ENCODE measurements around the gene PRPF8. TPM values are rescaled to one million over a fixed set of nuclear protein-coding genes. Genes with fewer than 3 reads are reported as not detected.

Gene PRPF8
- total and polyA plus RNA-seq, 2 of the 13 experiments (the other 11 are each of a cell fraction or from before 2014, with no cell fraction given) = 112 to 179 TPM

- TF ChIP-seq ZSCAN31 (CRISPR knock-in tag; IDR thresholded peaks at IDR 0.05; ENCODE audit: low read depth) (no peak), ZNF672 (CRISPR knock-in tag; IDR thresholded peaks at IDR 0.05) (no peak), SOX5 (CRISPR knock-in tag; IDR thresholded peaks at IDR 0.05; ENCODE audit: borderline replicate concordance) (peak; percentile 24; the same call in 1 of the 2 replicates), KDM2A (CRISPR knock-in tag; IDR thresholded peaks at IDR 0.05; ENCODE audit: borderline replicate concordance, low read depth) (0 out of 2 replicates have a peak, but pooled peaks have one; percentile 2), ZNF772 (CRISPR knock-in tag; IDR thresholded peaks at IDR 0.05) (no peak), ZNF782 (CRISPR knock-in tag; IDR thresholded peaks at IDR 0.05; ENCODE audit: borderline replicate concordance) (no peak), ZNF691 (CRISPR knock-in tag; IDR thresholded peaks at IDR 0.05; ENCODE audit: borderline replicate concordance, low read depth) (no peak), DBP (CRISPR knock-in tag; IDR thresholded peaks at IDR 0.05; ENCODE audit: not compliant biosample characterization) (no peak), ZNF350 (CRISPR knock-in tag; IDR thresholded peaks at IDR 0.05; ENCODE audit: borderline replicate concordance, low read depth) (no peak; the same call in 1 of the 2 replicates), DNMT1 (CRISPR knock-in tag; IDR thresholded peaks at IDR 0.05) (no peak), ZBTB38 (CRISPR knock-in tag; IDR thresholded peaks at IDR 0.05) (no peak), ZNF224 (CRISPR knock-in tag; IDR thresholded peaks at IDR 0.05) (no peak), SSRP1 (CRISPR knock-in tag; IDR thresholded peaks at IDR 0.05) (no peak), ZNF580 (CRISPR knock-in tag; IDR thresholded peaks at IDR 0.05; ENCODE audit: borderline replicate concordance, low read depth) (0 out of 2 replicates have a peak, but pooled peaks have one; percentile 15), IRF2 (CRISPR knock-in tag; IDR thresholded peaks at IDR 0.05) (peak; percentile 28; the same call in 1 of the 2 replicates), FOSL1 (CRISPR knock-in tag; IDR thresholded peaks at IDR 0.05; ENCODE audit: borderline replicate concordance) (no peak), AHR (CRISPR knock-in tag; IDR thresholded peaks at IDR 0.05) (no peak), ZNF496 (CRISPR knock-in tag; IDR thresholded peaks at IDR 0.05; ENCODE audit: insufficient replicate concordance) (no peak), ZNF703 (CRISPR knock-in tag; IDR thresholded peaks at IDR 0.05; ENCODE audit: borderline replicate concordance) (no peak), ELF3 (CRISPR knock-in tag; IDR thresholded peaks at IDR 0.05) (no peak; the same call in 1 of the 2 replicates), SNAPC5 (CRISPR knock-in tag; IDR thresholded peaks at IDR 0.05; ENCODE audit: borderline replicate concordance) (no peak), MED1 (CRISPR knock-in tag; IDR thresholded peaks at IDR 0.05) (peak; percentile 52; the same call in 1 of the 2 replicates), SPEN (CRISPR knock-in tag; IDR thresholded peaks at IDR 0.05; ENCODE audit: low read depth) (0 out of 2 replicates have a peak, but pooled peaks have one; percentile 9), SETDB1 (CRISPR knock-in tag; IDR thresholded peaks at IDR 0.05; ENCODE audit: borderline replicate concordance) (no peak), HDAC6 (IDR thresholded peaks at IDR 0.05; ENCODE audit: low read depth, low read length) (no peak)
- TF ChIP-seq, protein P1, sequence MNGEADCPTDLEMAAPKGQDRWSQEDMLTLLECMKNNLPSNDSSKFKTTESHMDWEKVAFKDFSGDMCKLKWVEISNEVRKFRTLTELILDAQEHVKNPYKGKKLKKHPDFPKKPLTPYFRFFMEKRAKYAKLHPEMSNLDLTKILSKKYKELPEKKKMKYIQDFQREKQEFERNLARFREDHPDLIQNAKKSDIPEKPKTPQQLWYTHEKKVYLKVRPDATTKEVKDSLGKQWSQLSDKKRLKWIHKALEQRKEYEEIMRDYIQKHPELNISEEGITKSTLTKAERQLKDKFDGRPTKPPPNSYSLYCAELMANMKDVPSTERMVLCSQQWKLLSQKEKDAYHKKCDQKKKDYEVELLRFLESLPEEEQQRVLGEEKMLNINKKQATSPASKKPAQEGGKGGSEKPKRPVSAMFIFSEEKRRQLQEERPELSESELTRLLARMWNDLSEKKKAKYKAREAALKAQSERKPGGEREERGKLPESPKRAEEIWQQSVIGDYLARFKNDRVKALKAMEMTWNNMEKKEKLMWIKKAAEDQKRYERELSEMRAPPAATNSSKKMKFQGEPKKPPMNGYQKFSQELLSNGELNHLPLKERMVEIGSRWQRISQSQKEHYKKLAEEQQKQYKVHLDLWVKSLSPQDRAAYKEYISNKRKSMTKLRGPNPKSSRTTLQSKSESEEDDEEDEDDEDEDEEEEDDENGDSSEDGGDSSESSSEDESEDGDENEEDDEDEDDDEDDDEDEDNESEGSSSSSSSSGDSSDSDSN (CRISPR knock-in tag; IDR thresholded peaks at IDR 0.05) = 0 out of 2 replicates have a peak, but pooled peaks have one; percentile 13
Measured at GRCh38 chr17:1716912-1717695, 32.4 kb upstream of the PRPF8 start (continued).
